Measurements from ENCODE around the gene MLLT10. TPM values are rescaled to one million over a fixed set of nuclear protein-coding genes. Genes with fewer than 3 reads are reported as not detected.

The MLLT10 gene
- total and polyA plus RNA-seq, 2 of the 8 experiments (the other 6 are each of a cell fraction or from before 2014, with no cell fraction given): 53.1 to 62.1 TPM

DNA sequence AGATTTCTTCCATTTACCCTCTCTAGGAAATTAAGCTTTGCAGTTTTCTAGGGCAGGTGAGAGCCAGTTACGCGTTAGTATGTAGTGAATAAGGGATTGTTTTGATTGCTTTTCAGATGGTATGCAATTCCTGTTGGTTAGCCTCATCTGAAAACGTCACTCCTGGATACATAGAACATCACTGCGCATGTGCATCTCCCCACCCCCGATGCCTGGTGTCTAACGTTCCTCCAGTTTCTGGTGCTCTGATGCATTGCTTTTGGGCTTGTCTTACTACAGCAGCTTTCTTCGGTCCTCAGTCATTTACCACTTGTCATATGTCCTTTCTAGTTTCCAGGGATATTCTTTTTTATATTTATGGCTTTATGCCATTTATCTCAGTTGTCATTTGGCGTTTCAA is 22.5 kb downstream of the MLLT10 start:
- H4K91ac ChIP-seq (replicated peaks; ENCODE audit: insufficient read length, low read length): no peak overlapping the region
- peak in 1 of 2 experiments; percentile 29 for DNase-seq (ENCODE audit: low read depth in 1 of 2, low spot score in 2 of 2)
- H2BK12ac ChIP-seq (ENCODE audit: low read depth, low read length): no peak overlapping the region
- peaks cover 6% of the 10 kb centered on the region in 2 experiments for H4K20me1 ChIP-seq (replicated peaks in 1 of 2; ENCODE audit: control insufficient read depth in 1 of 2, insufficient read depth in 2 of 2, low read length in 2 of 2)
- H2AK5ac ChIP-seq (ENCODE audit: low read depth, low read length): no peak overlapping the region
- POLR2A ChIA-PET (ENCODE audit: partially characterized antibody): interaction anchor here (1.0 kb wide), 1 partner anchor 15 kb away, joined by 4 read pairs; no protein-coding TSS in a partner anchor
- no peak overlapping the region for H4K8ac ChIP-seq (ENCODE audit: extremely low read depth, insufficient read depth, low read length)
- no peak overlapping the region for H3K14ac ChIP-seq (ENCODE audit: insufficient read length)
- no peak overlapping the region for H3K4ac ChIP-seq (replicated peaks; ENCODE audit: insufficient read length, low read depth, low read length)
- H3K18ac ChIP-seq (ENCODE audit: extremely low read depth, low read length): no peak overlapping the region
- H3K79me2 ChIP-seq (ENCODE audit: control insufficient read depth in 1 of 2, insufficient read depth in 2 of 2, low read length in 2 of 2): peaks cover 7 to 91% of the 10 kb centered on the region in 2 experiments
- FAIRE-seq: no peak
- no peak overlapping the region for H3K27ac ChIP-seq (ENCODE audit: low read depth, low read length)
- no peak overlapping the region for H2BK15ac ChIP-seq (ENCODE audit: low read length)
- H2BK5ac ChIP-seq (ENCODE audit: low read depth, low read length): no peak overlapping the region
- peaks cover 0 to 1% (median 0%) of the 10 kb centered on the region in 4 experiments; a peak in 1 of 7 replicates for H3K4me1 ChIP-seq (replicated peaks in 1 of 4; ENCODE audit: control insufficient read depth in 3 of 4, insufficient read depth in 4 of 4, low read length in 3 of 4)
- no peaks in the 10 kb centered on the region for H3K9me3 ChIP-seq (ENCODE audit: insufficient read depth in 2 of 2, low read depth in 1 of 2, low read length in 1 of 2)
- H3K36me3 ChIP-seq (ENCODE audit: control insufficient read depth in 2 of 4, insufficient read depth in 4 of 4, low read length in 3 of 4): peaks cover 2 to 58% (median 21%) of the 10 kb centered on the region in 4 experiments; a peak in 7 of 8 replicates
- H3K23me2 ChIP-seq (ENCODE audit: low read depth, low read length): no peaks in the 10 kb centered on the region
- no peak overlapping the region for H3K4me3 ChIP-seq (ENCODE audit: extremely low read depth in 1 of 4, insufficient read depth in 2 of 4, low read depth in 3 of 4, low read length in 4 of 4)
- 93% methylated on average over 8 of the region's 8 CpGs; no CpG with 5 or more reads in 1 of the 2 experiments for WGBS, 2 experiments (ENCODE audit: extremely low coverage in 1 of 2, insufficient coverage in 1 of 2, insufficient read length in 1 of 2, insufficient replicate concordance in 2 of 2, low coverage in 1 of 2, low lambda C conversion rate in 2 of 2, missing lambda C conversion rate in 1 of 2)
- H3K9ac ChIP-seq (replicated peaks in 1 of 4; ENCODE audit: extremely low read depth in 1 of 4, low read depth in 3 of 4, low read length in 3 of 4): no peak overlapping the region
- TF ChIP-seq, protein P1, sequence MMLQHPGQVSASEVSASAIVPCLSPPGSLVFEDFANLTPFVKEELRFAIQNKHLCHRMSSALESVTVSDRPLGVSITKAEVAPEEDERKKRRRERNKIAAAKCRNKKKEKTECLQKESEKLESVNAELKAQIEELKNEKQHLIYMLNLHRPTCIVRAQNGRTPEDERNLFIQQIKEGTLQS (IDR thresholded peaks at IDR 0.05; ENCODE audit: insufficient read depth, low read depth, low read length): no peak
- TF ChIP-seq, protein P2, sequence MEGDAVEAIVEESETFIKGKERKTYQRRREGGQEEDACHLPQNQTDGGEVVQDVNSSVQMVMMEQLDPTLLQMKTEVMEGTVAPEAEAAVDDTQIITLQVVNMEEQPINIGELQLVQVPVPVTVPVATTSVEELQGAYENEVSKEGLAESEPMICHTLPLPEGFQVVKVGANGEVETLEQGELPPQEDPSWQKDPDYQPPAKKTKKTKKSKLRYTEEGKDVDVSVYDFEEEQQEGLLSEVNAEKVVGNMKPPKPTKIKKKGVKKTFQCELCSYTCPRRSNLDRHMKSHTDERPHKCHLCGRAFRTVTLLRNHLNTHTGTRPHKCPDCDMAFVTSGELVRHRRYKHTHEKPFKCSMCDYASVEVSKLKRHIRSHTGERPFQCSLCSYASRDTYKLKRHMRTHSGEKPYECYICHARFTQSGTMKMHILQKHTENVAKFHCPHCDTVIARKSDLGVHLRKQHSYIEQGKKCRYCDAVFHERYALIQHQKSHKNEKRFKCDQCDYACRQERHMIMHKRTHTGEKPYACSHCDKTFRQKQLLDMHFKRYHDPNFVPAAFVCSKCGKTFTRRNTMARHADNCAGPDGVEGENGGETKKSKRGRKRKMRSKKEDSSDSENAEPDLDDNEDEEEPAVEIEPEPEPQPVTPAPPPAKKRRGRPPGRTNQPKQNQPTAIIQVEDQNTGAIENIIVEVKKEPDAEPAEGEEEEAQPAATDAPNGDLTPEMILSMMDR (IDR thresholded peaks at IDR 0.05; ENCODE audit: control extremely low read depth in 1 of 3, insufficient read depth in 1 of 3, low read depth in 1 of 3, low read length in 3 of 3): no peak
- TF ChIP-seq FOSL1 (IDR thresholded peaks at IDR 0.05; ENCODE audit: insufficient read depth, low read depth, low read length): no peak
- H3K79me1 ChIP-seq (ENCODE audit: low read depth, low read length): peaks cover 2% of the 10 kb centered on the region; the same call in 1 of the 2 replicates
- no peak overlapping the region for H2AFZ ChIP-seq (ENCODE audit: low read length)
- CTCF ChIA-PET (ENCODE audit: partially characterized antibody): interaction anchor here (1.1 to 1.2 kb wide), 2 partner anchors 88 to 121 kb away, joined by 3 read pairs; no protein-coding TSS in a partner anchor
- H4K5ac ChIP-seq (ENCODE audit: insufficient read length, low read depth, low read length): no peak overlapping the region
- H2BK120ac ChIP-seq (replicated peaks; ENCODE audit: low read depth, low read length): no peak overlapping the region
- no peaks in the 10 kb centered on the region for H3K27me3 ChIP-seq (replicated peaks in 1 of 4; ENCODE audit: control insufficient read depth in 3 of 4, extremely low read depth in 1 of 4, insufficient read depth in 3 of 4, low read length in 3 of 4)
- no peak overlapping the region for H3K23ac ChIP-seq (ENCODE audit: insufficient read length)
- no peak overlapping the region for H3K56ac ChIP-seq (replicated peaks; ENCODE audit: insufficient read length, low read depth, low read length)
- no peak overlapping the region for H2BK20ac ChIP-seq (ENCODE audit: low read length)
- H3K4me2 ChIP-seq (ENCODE audit: insufficient read depth in 1 of 2, low read depth in 2 of 2, low read length in 2 of 2): no peak overlapping the region
